AG08396 (cell line): ENCODE data around the gene DARS2.
"Not testable (repeated sequence)": the region's sequence is repeated elsewhere in the genome, so short reads cannot be mapped to it uniquely, and the experiment has no call there.

ENCODE experiments used
- DNase-seq: peaks from one replicate; pipeline ENCODE4 v3.0.0; 2012; ENCODE audit warnings: low spot score, mixed read lengths

The DARS2 gene

DNA sequence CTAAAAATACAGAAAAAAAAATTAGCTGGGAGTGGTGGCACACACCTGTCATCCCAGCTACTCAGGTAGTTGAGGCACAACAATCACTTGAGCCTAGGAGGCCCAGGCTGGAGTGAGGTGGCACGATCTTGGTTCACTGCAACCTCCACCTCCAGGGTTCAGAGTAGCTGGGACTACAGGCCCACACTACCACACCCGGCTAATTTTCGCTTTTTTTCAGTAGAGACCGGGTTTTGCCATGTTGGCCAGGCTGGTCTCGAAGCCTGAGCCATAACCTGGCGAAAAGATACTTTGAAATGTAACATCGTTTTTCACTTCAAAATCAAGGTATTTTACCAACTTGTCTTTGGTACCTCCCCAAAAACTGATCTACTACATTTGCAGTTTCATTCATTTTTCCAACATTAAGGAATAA lies 37.3 kb downstream of the DARS2 start:
- no peak for DNase-seq

DNA sequence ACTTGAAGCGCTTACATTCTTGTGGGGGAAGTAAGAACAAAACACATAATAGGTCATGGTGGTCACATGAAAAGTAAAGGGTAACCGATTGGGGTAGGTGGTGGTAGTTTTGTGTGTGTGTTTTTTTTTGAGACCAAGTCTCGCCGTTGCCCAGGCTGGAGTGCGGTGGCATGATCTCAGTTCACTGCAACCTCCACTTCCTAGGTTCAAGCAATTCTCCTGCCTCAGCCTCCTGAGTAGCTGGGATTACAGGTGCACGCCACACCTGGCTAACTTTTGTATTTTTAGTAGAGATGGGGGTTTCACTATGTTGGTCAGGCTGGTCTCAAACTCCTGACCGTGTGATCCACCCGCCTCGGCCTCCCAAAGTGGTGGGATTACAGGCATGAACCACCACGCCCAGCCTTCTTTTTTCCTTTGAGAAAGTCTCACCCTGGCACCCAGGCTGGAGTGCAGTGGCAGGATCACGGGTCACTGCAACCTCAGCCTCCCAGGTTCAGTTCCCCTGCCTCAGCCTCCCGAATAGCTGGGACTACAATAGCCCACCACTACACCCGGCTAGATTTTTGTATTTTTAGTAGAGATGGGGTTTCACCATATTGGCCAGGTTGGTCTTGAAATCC lies 37.8 kb downstream of the DARS2 start:
- DNase-seq = not testable (repeated sequence)

DNA sequence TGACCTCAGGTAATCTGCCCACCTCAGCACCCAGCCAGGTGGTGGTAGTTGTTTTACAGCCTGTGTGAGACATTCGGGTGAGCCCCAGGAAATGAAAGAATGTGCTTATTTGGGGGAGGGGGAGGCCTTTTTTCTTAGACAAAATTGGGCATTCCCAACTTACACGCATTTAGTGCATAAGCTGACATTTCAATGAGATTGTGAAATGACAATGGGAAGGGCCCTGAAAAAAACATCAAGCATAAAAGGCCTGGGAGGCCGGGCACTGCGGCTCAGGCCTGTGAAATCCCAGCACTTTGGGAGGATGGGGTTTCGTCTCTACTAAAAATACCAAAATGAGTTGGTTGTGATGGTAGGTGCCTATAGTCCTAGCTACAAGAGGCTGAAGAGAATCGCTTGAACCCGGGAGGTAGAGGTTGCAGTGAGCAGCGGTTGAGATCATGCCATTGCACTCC lies 38.3 kb downstream of the DARS2 start:
- DNase-seq = no peak

DNA sequence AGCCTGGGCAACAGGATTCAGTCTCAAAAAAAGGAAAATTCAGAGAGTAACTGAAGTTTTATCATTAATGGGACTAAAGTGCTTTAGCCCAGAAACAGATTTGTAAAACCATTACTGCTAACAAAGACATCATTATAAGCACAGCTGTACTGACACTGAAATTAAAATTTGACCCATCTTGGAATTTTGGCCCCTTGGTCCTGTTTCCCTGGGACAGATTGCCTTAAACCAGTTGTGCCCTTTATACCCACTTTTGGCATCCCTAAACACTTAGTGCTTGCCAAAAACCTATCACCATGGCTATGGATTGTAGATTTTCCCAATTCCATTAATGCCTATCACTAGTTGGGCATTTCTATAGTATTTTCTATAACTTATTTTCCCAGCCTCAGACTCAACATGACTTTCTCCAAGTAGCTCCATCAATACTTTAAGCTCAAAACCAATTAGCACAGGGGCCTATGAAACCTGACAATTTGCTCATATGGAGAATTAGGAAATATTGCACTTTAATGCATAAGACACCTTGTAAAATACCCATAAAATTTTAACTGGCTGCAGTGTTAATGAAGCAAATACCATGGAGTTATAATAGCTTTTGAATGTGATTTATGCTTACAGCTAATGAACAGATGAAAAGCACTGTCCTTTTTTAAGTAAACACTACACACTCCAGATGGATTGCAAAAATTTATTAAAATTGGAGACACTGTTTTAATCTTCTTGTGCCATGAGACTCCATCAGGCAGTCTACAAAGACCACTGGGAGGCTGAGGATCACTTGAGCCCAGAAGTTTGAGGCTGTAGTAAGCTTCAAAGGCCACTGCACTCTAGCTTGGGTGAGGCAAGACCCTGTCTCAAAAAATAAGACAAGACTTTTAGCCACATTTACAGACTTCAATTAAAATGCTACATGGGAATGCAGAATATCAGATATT lies 39.0 kb downstream of the DARS2 start:
- no peak for DNase-seq

DNA sequence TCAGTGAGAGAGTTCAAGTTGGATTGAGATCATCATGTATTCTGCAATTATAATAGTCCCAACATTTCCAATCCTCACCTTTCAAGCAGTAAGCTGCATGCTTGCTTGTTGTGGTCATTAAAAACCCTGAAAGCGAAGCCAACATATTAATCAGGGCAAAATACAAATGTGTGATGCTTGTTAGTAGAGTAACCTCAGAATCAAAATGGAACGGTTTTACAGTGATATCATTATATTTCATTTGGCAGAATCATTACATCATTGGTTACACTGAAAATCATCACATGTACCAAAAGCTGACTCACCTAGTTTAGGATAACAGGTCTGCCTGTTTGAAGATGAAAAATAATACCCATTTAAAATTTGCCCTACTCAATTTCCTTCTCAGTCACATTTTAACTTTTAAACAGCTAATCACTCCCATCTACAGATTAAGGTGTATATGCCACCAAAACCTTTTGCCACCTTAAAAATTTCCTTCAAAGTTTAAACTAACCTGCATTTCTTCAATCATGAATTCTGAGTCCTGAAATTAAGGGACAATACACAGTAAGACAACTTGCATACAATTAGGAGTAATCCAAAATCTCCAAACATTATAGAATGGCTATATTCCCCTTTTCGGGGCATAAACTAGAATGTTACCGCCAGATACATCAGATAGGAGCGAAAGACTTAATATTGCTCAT lies 39.9 kb downstream of the DARS2 start:
- no peak for DNase-seq

DNA sequence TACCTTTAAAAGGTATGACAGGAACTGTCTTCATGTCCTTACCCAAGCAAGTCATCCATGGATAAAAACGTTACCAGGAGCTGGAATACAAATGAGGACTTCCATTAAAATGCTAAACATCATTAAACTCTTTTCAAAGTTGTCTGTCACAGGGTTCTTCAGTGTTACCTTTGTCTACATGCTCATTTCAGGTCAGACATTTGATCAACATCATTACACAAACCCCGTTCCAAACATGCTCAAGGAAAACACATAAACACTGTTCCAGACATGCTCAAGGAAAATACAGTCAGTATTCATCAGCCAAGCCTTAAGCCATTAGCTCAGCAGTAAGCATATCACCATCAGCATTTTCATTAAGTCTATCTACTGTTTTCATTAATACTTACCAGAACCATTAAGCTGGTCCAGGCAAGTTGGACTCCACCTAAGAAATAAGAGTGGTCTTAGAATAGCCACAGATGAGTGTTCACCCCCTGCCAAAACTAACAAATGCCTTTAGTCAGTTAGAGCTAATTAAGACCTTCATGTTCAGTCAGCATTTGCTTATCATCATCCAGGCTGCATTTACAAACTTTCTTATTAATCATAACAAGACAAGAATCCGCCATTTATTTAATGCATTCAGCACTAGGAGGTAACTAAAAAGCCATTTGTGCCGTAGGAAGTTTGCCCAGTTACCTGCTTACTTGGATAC lies 41.1 kb downstream of the DARS2 start:
- DNase-seq = no peak

DNA sequence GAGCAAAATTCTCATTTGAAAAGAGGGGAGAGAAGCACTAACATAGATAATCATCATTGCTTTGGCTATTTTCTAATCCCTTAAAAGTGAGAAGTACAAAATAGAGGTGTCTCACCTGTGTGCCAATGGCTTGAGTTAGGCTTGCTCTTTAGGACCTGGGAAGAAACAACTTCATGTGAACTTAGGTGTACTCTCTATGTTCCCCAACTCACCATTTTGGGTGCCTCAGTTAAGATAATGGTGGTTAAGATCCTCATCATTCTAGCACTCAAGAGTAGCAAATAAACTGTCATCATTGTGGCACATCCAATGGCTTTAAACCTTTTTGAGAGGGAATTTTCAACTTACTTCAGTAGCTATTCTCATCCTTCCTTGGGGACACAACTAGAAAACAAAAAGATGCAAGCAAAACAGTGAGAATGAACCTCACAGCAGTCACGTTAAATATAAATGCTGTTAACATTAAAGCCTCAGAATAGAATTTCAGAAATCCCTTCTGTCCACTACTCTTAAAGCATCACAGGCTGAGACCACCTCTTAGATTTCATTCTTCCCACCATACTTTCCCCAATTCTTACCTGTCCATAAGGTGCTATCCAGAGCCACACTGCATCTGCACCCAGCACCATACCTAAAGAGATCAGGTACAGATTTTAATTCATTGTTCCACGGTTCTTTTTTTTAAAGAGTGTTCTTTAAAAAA lies 42.1 kb downstream of the DARS2 start:
- DNase-seq = no peak

DNA sequence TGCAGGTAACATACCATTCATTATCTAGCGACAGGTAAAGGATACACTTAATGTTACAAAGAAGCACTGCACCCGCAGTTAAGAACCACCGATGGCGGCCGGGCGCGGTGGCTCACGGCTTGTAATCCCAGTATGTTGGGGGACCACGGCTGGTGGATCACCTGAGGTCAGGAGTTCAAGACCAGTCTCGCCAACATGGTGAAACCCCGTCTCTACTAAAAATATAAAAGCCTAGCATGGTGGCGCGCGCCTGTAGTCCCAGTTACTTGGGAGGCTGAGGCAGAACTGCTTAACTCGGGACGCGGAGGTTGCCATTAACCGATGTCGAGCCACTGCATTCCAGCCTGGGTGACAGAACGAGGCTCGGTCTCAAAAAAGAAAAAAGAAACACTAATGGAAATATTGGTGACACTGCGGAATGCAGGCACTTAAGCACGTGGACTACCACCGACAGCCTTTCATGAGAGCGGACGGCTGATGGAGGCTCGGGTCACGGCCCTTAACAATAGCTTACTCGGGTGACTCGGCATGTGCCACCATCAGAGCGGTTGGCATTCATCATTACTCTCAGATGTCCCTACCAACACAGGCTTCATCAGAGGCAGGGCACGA lies 42.8 kb downstream of the DARS2 start:
- DNase-seq = no peak

DNA sequence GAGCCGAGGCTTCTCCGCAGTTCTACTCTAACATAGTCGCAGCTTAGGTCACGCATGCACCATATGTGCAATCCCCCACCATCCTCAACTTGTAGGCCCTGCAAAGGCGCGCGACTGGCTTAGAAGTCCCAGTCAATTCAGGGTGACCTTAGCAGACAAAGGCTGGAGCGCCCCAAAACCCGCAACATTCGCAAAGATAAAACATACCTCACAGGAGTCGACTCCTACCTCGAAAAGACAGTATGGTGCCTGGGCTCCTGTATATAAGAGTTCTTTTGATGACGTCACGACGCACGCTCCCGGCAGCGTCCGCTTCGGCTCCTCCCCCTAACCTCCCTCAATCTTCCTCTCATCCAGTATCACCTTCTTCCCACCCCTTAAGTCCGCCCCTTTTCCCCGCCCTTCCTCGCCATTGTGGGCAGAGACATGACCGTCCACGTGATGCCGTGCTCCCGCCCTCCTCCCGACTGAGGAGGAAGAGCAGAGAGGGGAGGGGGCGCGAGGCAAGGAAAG lies 43.3 kb downstream of the DARS2 start, which contains the start of gene GAS5:
Gene GAS5, minus strand, starts transcription at position 237 of the 513 bp plus-strand sequence.
- DNase-seq = peak; percentile 96

DNA sequence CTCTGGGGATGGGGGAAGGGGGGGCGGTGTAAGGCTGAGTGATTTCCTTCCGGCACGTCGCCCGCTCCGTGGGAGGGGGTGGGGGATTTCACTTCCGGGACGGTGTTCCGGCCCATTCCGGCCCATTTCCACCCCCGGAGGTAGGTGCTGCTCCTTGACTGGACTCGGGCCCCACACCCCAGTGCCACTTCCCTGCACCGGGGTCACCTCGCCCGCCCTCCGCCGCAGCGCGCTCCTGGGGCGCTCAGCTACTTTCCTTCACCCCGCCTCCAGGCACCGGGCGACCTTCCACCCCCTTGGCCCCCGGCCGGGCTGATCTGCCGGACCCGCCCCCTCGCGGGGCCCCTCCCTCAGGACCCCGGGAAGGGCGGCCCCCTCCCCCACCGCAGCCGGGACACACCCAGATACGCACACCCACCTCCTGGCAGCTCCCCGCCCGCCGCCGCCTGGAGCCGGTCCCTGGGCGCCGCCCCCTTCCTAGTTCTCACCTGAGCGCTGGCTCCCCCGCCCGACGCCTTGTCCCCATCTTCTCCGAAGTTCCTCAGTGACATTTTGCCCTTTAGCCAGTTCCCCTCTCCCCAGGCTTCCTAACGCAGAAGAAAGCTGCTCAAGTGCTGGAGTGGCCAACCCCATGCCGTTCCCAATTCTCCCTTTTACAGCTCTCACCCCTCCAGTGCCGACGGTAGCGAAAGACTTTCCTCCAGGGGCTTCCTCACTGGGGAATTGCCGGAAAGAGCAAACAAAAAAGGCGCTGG lies 44.0 kb downstream of the DARS2 start, which contains the start of gene ZBTB37:
Gene ZBTB37, plus strand, starts transcription at position 115 of the 755 bp plus-strand sequence. CDS start 1,846 bp downstream, outside the sequence.
- DNase-seq = peak; percentile 72

DNA sequence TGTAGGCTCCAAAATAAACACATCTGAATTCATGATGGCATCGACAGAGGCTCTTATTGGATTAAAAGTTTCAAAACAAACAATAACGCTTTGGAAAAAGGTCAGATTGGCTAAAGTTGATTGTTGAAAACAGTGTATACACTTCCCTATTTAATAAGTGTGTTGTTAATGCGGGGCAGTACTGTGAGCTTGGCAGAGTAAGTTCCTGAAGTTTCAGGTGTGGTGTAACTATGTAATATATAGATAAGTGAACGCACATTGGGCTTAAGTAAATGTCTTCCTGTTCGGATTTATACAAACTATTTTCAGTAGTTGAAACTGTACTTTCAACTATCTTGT lies 44.5 kb downstream of the DARS2 start:
- DNase-seq = no peak

DNA sequence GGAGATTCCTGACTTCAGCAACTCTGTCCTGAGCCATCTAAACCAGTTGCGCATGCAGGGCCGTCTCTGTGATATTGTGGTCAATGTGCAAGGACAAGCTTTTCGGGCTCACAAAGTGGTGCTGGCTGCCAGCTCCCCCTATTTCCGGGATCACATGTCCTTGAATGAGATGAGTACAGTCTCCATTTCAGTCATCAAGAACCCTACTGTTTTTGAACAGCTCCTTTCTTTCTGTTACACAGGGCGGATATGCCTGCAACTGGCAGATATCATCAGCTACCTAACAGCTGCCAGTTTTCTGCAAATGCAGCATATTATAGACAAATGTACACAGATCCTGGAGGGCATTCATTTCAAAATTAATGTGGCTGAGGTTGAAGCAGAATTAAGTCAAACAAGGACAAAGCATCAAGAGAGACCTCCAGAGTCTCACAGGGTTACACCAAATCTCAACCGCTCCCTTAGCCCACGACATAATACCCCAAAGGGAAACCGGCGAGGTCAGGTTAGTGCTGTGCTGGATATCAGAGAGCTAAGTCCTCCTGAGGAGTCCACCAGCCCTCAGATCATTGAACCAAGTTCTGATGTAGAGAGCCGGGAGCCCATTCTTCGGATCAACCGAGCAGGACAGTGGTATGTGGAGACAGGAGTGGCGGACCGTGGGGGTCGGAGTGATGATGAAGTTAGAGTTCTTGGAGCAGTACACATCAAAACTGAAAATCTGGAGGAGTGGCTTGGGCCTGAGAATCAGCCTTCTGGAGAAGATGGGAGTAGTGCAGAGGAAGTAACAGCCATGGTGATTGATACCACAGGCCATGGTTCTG lies 46.0 kb downstream of the DARS2 start:
- no peak for DNase-seq

DNA sequence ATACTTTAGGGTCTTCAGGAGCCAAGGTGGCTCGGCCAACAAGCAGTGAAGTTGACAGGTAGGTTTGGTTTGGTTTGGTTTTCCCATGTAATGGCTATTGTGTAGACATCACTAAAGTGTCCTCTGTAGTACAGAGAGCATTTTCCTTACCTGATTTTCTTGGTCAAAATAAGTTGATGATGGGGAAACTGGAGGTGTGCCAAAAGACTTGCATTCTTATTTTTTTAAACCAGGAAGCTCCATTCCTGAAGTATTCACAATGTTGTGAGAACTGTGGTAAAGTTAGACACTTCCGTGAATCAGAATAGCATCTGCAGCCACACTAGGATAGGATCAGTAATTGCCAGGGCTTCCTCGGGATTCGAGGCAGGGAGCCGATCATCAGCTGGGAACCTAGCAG lies 46.6 kb downstream of the DARS2 start:
- no peak for DNase-seq

DNA sequence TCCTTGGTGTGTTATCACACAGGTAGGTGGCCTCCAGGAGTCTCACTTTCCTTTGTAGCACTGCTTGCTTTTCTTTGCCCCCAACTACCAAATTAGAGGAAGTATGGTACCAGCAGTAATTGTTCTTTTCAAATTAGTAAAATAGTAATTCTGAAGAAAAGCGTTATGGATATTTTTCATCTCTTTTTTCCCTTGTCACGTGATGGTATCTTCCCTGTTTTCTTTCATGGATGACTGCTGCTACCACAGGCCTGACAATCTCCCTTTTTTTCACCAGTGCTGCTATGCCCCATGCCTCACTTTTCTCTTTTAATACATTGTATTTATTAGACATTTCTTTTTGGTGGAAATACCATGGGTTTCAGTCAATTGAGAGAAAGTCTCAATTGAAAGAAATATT lies 47.0 kb downstream of the DARS2 start:
- no peak for DNase-seq

DNA sequence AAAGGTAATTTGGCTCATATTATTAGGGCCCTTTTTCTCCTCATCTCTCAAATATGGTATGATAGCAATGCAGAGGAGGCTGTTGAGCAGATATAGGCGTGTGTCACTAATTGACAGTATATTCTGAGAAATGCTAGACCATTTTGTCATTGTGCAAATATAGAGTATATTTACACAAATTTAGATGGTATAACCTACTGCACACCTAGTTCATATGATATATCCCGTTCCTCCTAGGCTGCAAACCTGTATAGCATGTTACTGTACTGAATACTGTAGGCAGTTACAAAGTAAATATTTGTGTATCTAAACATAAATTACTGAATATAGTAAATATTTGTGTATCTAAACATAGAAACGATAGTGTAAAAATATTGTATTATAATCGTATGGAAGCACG lies 52.3 kb downstream of the DARS2 start:
- no peak for DNase-seq

DNA sequence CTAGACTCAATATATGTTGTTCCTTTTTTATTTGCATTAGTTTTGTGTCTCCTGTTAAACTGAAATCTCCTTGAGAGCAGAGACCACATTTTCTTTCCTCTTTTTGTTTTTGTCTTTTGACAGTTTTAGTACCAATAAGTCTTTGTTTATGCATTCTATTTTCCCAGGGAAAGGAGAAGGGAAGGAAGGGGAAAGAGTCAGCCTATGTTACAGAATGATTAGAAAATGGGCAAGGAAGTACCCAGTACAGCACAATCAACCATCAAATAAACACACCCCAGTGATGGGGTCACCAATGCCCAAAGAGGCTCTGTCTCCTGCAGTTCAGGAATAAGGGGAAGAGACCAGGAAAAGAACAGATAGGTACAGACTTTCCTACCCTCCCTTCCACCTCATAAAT lies 53.8 kb downstream of the DARS2 start:
- no peak for DNase-seq

DNA sequence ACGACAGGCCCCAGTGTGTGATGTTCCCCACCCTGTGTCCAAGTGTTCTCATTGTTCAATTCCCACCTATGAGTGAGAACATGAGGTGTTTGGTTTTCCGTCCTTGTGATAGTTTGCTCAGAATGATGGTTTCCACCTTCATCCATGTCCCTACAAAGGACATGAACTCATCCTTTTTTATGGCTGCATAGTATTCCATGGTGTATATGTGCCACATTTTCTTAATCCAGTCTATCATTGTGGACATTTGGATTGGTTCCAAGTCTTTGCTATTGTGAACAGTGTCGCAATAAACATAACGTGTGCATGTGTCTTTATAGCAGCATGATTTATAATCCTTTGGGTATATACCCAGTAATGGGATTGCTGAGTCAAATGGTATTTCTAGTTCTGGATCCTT lies 56.6 kb downstream of the DARS2 start:
- DNase-seq = not testable (repeated sequence)

DNA sequence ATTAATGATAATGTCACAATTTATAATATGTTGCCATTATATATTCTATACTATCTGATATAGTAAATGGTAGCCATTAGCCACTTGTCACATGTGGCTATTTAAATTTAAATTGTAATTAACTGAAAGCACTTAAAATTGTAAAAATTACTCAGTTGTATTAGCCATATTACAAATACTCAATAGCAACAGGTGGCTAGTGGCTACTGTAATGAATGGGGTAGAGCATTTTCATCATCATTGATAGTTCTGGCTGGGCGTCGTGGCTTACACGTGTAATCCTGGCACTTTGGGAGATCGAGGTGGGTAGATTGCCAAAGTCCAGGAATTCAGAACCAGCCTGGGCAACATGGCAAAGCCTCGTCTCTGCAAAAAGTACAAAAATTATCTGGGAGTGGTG lies 60.2 kb downstream of the DARS2 start:
- DNase-seq = no peak
